ENCODE data around the gene MAD2L1. TPM values are rescaled to one million over a fixed set of nuclear protein-coding genes. Genes with fewer than 3 reads are reported as not detected.

Gene MAD2L1
- total and polyA plus RNA-seq, 2 donors (not counting 3 experiments of a cell fraction or from before 2014, with no cell fraction given): 15.6 to 41.4 TPM

DNA sequence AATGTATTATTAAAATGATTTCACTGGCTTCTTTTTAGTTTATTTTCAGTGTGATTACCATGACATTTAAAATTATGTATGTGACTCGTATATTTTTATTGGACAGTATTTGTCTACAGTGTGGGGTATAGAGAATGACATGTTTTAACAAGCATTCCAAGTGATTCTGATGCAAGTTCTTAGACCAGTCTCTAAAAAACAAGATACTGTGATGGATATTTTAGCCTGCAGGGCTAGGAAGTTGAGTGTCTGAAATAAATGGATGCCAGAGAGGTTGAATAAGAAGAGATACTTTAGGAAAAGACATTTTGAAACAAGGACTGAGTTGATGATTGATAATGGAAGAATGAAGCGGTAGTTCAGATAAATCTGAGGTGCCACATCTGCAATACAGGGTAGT is 3.5 kb upstream of the MAD2L1 start:
- Histone ChIP-seq H2AFZ (ENCODE audit: low read depth, low read length) (no peak overlapping the region), H3K9me3 (replicated peaks; ENCODE audit: control insufficient read depth, insufficient read depth, low read length) (no peaks in the 10 kb centered on the region)
- CTCF ChIA-PET: no interaction called here

DNA sequence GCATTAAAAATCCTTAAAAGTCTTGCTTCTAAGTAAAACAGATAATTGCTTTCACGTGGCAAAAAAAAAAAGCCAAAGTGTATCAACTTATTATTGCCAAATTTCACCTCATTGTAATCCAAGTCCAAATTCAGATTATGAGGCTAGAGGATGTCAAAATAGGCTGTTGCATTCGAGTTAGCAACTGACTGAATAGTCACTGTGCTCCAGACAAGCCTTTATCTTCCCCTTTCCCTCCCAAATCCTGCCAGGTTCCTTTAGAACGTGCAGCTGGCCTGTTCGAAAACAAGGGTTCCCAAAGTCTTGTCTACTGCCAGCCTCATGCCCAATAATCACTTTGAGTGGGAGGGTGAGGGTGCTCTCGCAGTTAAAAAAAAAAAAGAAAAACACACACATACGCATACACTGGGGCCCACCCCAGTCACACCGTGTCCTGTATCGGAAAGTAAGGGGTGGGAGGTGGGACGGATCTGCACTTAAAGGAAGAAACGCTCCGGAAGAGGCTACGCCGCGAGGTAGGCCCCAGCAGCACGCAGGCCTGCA is 603 bp downstream of the MAD2L1 start:
- Histone ChIP-seq H3K9me1 (replicated peaks; ENCODE audit: control insufficient read depth, extremely low read depth, insufficient read depth, low read length) (no peaks in the 10 kb centered on the region), H3K4me2 (ENCODE audit: insufficient read depth, low read length) (peak overlapping the region; percentile 92), H3K36me3 (ENCODE audit: control insufficient read depth in 2 of 2, extremely low read depth in 1 of 2, insufficient read depth in 2 of 2, low read length in 2 of 2) (peaks cover 0 to 12% of the 10 kb centered on the region in 2 experiments), H3K4me1 (ENCODE audit: control insufficient read depth, extremely low read depth, insufficient read depth, low read length) (peaks cover 35% of the 10 kb centered on the region), H3K4me3 (replicated peaks in 1 of 3; ENCODE audit: insufficient read depth in 1 of 3, low read depth in 1 of 3, low read length in 3 of 3) (peak overlapping the region; percentile 55 to 75 (median 64)), H3K27ac (ENCODE audit: insufficient read depth, low read depth, low read length) (peak overlapping the region; percentile 45), H3K9ac (replicated peaks; ENCODE audit: extremely low read depth, insufficient read depth, low read length) (peak overlapping the region; percentile 77), H3K9me3 (replicated peaks; ENCODE audit: control insufficient read depth, insufficient read depth, low read length) (no peaks in the 10 kb centered on the region), H3K79me2 (ENCODE audit: control insufficient read depth, insufficient read depth, low read length) (peaks cover 45% of the 10 kb centered on the region), H4K20me1 (replicated peaks; ENCODE audit: control insufficient read depth, extremely low read depth, insufficient read depth, low read length) (no peaks in the 10 kb centered on the region), H2AFZ (ENCODE audit: low read depth, low read length) (peak overlapping the region; percentile 70), H3K27me3 (ENCODE audit: control insufficient read depth in 2 of 2, insufficient read depth in 2 of 2, low read length in 2 of 2) (no peaks in the 10 kb centered on the region)
- TF ChIP-seq FOS (IDR thresholded peaks at IDR 0.05; ENCODE audit: borderline replicate concordance, insufficient read depth, low read length): no peak
- peak; percentile 42 for TF ChIP-seq MYC (IDR thresholded peaks at IDR 0.05; ENCODE audit: low read depth, low read length)
- DNase-seq (ENCODE audit: low read depth, low spot score) (no peak), FAIRE-seq (no peak)
- dilution Hi-C loops (cut with MboI; ENCODE audit: extremely low pct_ligation_motif_present, low sequenced_read_pairs): no loop called here
- intact Hi-C loops (cut with micrococcal nuclease): loop anchor here (1.0 kb wide), 1 partner anchor 856 kb away; the partner anchor contains the start of gene PRDM5
- ChIA-PET POLR2A (no interaction called here), CTCF (interaction anchor here (0.9 to 1.3 kb wide), 2 partner anchors 437 to 439 kb away, joined by 3 to 4 read pairs; partner anchors contain the start of gene PDE5A)
- BruUV-seq (replicated peaks): TSS peak; percentile 38

More for the DNA sequence above, 3.5 kb upstream of the MAD2L1 start:
- no peak overlapping the region for H3K4me3 ChIP-seq (replicated peaks in 1 of 3; ENCODE audit: insufficient read depth in 1 of 3, low read depth in 1 of 3, low read length in 3 of 3)
- BruUV-seq (replicated peaks): no TSS peak
- dilution Hi-C loops (cut with MboI; ENCODE audit: extremely low pct_ligation_motif_present, low sequenced_read_pairs): no loop called here
- H3K9ac ChIP-seq (replicated peaks; ENCODE audit: extremely low read depth, insufficient read depth, low read length): no peak overlapping the region
- TF ChIP-seq GATA2 (IDR thresholded peaks at IDR 0.05; ENCODE audit: insufficient read depth, insufficient read length, low read depth, low read length) (no peak), MAX (IDR thresholded peaks at IDR 0.05; ENCODE audit: insufficient read depth, insufficient read length) (no peak), MYC (IDR thresholded peaks at IDR 0.05; ENCODE audit: low read depth, low read length) (no peak)
- H3K27me3 ChIP-seq (ENCODE audit: control insufficient read depth in 2 of 2, insufficient read depth in 2 of 2, low read length in 2 of 2): no peaks in the 10 kb centered on the region
- DNase-seq (ENCODE audit: low read depth, low spot score) (peak; percentile 16), FAIRE-seq (no peak)
- no peaks in the 10 kb centered on the region for H4K20me1 ChIP-seq (replicated peaks; ENCODE audit: control insufficient read depth, extremely low read depth, insufficient read depth, low read length)
- POLR2A ChIA-PET: no interaction called here
- H3K27ac ChIP-seq (ENCODE audit: insufficient read depth, low read depth, low read length): no peak overlapping the region
- H3K36me3 ChIP-seq (ENCODE audit: control insufficient read depth in 2 of 2, extremely low read depth in 1 of 2, insufficient read depth in 2 of 2, low read length in 2 of 2): no peaks in the 10 kb centered on the region
- no peaks in the 10 kb centered on the region for H3K9me1 ChIP-seq (replicated peaks; ENCODE audit: control insufficient read depth, extremely low read depth, insufficient read depth, low read length)
- H3K4me1 ChIP-seq (ENCODE audit: control insufficient read depth, extremely low read depth, insufficient read depth, low read length): peaks cover 18% of the 10 kb centered on the region
- peaks cover 11% of the 10 kb centered on the region for H3K79me2 ChIP-seq (ENCODE audit: control insufficient read depth, insufficient read depth, low read length)
- intact Hi-C loops (cut with micrococcal nuclease): loop anchor here (5.0 kb wide), 2 partner anchors 647 to 1237 kb away; no protein-coding TSS in a partner anchor
- no peak overlapping the region for H3K4me2 ChIP-seq (ENCODE audit: insufficient read depth, low read length)
